HG02870 (cell line): Measurements from ENCODE around the gene SPINT4.
"Not testable (repeated sequence)": the region's sequence is repeated elsewhere in the genome, so short reads cannot be mapped to it uniquely, and the experiment has no call there.

Source experiments
- ATAC-seq: cut with Tn5 transposase; IDR thresholded peaks from one replicate; pipeline ENCODE4 v1.9.1; 2021; ENCODE audit warnings: mild to moderate bottlenecking, moderate library complexity; ENCODE audit not compliant: unreplicated experiment

Gene SPINT4

DNA sequence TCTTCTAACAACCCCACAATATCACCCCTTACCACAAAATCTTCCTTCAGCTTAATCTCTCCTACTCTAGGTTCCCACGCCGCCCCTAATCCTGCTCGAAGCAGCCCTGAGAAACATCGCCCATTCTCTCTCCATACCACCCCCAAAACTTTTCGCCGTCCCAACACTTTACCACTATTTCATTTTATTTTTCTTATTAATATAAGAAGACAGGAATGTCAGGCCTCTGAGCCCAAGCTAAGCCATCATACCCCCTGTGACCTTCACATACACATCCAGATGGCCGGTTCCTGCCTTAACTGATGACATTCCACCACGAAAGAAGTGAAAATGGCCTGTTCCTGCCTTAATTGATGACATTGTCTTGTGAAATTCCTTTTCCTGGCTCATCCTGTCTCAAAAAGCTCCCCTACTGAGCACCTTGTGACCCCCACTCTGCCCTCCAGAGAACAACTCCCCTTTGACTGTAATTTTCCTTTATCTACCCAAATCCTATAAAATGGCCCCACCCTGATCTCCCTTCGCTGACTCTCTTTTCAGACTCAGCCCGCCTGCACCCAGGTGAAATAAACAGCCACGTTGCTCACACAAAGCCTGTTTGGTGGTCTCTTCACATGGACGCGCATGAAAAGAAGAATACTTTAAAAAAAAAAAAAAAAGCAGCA, 42.6 kb downstream of the SPINT4 start:
- not testable (repeated sequence) for ATAC-seq

DNA sequence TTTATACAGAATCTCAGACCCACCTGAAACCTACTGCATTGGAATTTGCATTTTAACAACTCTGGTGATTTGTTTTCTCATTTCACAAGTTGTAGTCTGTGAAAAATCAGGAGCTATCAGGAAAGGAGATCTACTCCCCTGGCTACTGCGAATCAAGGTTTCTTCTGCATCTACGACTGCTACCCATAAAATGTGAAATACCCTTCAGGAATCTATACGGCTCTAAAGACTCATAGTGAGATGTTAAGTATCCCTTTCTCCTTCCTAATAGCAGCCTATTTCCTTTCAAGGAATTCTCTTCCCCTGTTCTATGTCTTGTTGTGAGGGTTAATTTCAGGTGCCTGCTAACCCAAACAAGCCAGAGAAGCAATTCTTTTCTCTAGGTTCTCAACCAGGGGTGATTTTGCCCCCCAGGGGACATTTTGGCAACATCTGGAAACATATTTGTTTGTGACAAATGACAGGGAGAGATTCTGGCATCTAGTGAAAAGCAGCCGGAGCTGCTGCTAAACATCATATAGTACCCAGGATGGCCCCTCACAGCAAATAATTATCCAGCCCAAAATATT, 43.2 kb downstream of the SPINT4 start:
- no peak for ATAC-seq

DNA sequence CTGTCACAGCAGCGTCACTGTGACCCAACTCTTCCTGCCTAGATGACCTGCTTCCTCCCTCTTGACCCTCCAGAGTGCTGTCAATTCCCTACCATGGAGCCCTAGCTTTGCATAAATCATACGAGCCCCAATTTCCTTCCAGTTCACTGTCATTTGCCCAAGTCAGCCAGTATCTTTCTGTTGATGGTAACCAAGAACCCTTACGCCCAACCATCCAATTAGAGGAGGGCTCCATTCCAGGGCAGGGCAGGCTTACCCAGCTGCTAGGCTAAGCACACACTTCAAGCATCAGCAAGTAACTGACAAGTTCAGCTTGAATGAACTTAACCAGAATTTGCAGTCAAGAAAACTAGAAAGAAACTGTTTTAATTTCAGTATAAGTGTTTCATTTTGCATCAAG, 43.8 kb downstream of the SPINT4 start:
- ATAC-seq, result no peak

DNA sequence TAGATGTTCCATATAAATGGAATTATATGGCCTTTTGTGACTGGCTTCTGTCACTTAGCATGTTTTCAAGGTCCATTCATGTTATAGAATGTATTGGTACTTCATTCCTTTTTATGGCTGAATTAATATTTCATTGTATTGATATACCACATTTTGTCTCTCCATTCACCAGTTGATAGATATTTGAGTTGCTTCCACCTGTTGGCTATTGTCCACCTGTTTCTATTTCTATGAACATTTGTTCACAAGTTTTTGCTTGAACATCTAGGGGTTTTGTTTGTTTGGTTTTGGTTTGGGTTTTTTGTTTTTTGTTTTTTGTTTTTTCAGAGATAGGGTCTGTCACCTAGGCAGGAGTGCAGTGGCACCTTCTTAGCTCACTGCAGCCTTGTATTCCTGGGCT, 46.3 kb downstream of the SPINT4 start:
- no peak for ATAC-seq

DNA sequence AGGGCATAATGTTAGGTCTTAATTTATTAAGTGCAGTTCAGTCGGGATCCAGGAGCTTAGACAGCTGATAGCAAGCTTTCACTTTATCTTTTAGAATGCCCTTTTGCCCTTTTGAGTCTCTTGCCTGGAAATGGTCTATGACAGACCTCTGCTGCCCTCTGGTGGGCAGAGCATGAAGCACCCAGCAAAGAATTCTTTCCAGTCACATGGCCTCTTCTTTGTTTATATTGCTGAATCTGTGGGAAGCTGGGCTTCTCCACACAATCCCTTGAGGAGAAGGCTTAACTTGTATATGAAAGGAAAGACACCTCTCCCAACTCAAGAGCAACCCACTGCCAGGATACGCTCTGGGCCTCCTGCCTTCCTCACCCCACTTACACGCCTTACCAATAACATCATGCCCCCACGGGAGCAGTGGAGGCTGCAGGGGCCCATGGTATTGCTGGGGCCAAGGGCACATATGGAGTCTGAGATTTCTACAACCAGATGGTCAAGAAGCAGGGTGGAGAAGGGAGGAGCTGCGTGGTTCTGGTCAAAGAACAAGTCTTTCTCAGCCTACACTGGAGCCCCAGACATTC, 49.1 kb downstream of the SPINT4 start:
- no peak for ATAC-seq

DNA sequence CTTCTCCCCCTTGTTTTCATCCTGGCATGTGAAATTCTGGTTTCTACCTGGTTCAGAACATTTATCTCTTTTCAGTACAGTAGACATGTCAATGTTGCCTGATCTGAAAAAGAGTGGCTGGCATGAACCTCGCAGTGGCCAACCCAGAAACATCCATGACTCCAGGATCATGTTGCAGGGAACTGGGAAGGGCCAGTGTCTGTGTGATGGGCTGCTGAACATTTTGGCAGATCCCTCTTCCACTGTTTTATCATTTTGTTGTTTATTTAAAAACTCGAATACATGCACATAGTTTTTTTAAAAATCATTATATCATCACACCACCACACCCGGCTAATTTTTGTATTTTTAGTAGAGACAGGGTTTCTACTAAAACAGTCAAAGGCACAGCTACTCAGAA, 50.5 kb downstream of the SPINT4 start:
- no peak for ATAC-seq

DNA sequence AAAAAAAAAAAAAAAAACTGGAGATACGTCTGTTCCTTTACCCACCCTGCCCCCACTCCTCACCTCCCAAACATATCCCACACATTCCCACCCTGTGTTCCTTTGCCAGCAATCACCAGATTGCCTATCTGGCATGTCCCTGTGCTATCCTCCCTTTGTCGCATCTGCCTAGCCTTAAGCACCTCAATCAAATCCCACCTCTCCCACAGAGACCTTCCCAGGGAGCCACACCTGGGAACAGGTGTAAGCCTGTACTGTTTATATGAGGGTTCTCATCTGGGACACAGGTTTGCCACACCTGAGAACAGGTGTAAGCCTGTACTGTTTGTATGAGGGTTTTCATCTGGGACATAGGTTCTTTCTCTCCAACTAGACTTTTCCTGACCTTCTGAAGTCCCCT, 52.8 kb downstream of the SPINT4 start:
- no peak for ATAC-seq

DNA sequence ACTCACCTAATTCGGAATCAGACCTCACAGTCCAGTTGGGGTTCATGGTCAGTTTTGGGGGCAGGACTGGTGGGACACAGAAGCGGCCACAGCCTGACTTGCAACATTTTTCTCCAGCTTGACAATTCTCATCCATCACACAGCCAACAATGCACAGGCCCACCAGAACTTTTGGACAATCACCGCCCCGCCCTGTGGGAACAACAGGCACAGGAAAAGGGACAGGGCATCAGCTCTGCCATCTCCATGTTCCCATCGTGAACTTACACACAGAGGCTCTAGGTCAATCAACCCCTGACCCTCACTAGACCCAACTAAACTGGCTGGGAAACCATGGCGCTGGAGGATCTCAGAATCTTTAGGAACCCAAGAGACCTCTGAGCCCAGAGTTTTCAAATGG, 53.3 kb downstream of the SPINT4 start:
- no peak for ATAC-seq
